ENCODE measurements around the gene PLCL1. TPM values are rescaled to one million over a fixed set of nuclear protein-coding genes. Genes with fewer than 3 reads are reported as not detected.

PLCL1 gene
- total RNA-seq, 2 donors from 2014 or later, result 2.0 to 2.9 TPM

GRCh38 chr2:197853549-197853948 is 49.2 kb downstream of the PLCL1 start:
- TF ChIP-seq CTCF (IDR thresholded peaks at IDR 0.05) (no peak), POLR2A (IDR thresholded peaks at IDR 0.05) (no peak)
- ATAC-seq, result no peak
- intact Hi-C loops (cut with DNase I), result no loop called here
- Histone ChIP-seq H3K4me3 (no peak overlapping the region), H3K27me3 (no peaks in the 10 kb centered on the region), H3K27ac (no peak overlapping the region), H3K9me3 (no peaks in the 10 kb centered on the region), H3K4me1 (peaks cover 4% of the 10 kb centered on the region), H3K36me3 (replicated peaks in 1 of 2; ENCODE audit: insufficient read depth in 1 of 2, low read depth in 2 of 2) (no peaks in the 10 kb centered on the region)
- WGBS, 2 donors, result 31 to 56% methylated on average over 1 of the region's 1 CpG
- DNase-seq, result no peak

GRCh38 chr2:197857476-197858107 is 53.2 kb downstream of the PLCL1 start:
- intact Hi-C loops (cut with DNase I), result no loop called here
- Histone ChIP-seq H3K4me1 (peaks cover 4% of the 10 kb centered on the region), H3K9me3 (no peaks in the 10 kb centered on the region), H3K36me3 (replicated peaks in 1 of 2; ENCODE audit: insufficient read depth in 1 of 2, low read depth in 2 of 2) (no peaks in the 10 kb centered on the region), H3K4me3 (no peak overlapping the region), H3K27me3 (no peaks in the 10 kb centered on the region), H3K27ac (no peak overlapping the region)
- DNase-seq, result no peak
- TF ChIP-seq CTCF (IDR thresholded peaks at IDR 0.05) (no peak), POLR2A (IDR thresholded peaks at IDR 0.05) (no peak)
- 87 to 100% methylated on average over 1 of the region's 1 CpG for WGBS, 2 donors
- ATAC-seq, result no peak

- H3K27me3 ChIP-seq, result no peaks in the 10 kb centered on the region
- intact Hi-C loops (cut with DNase I), result no loop called here
- H3K27ac ChIP-seq, result no peak overlapping the region
- DNase-seq, result no peak
- no peaks in the 10 kb centered on the region for H3K36me3 ChIP-seq (replicated peaks in 1 of 2; ENCODE audit: insufficient read depth in 1 of 2, low read depth in 2 of 2)
- TF ChIP-seq CTCF (IDR thresholded peaks at IDR 0.05), result no peak
- TF ChIP-seq POLR2A (IDR thresholded peaks at IDR 0.05), result no peak
- H3K4me1 ChIP-seq, result peaks cover 4% of the 10 kb centered on the region
- WGBS, 2 donors, result 63 to 69% methylated on average over 3 of the region's 3 CpGs
- no peak overlapping the region for H3K4me3 ChIP-seq
- ATAC-seq, result no peak
- no peaks in the 10 kb centered on the region for H3K9me3 ChIP-seq
Observed at GRCh38 chr2:197858607-197859140, 54.3 kb downstream of the PLCL1 start.

- TF ChIP-seq POLR2A (IDR thresholded peaks at IDR 0.05) (no peak), CTCF (IDR thresholded peaks at IDR 0.05) (no peak)
- DNase-seq (no peak), ATAC-seq (no peak)
- H3K36me3 ChIP-seq (replicated peaks in 1 of 2; ENCODE audit: insufficient read depth in 1 of 2, low read depth in 2 of 2), result no peaks in the 10 kb centered on the region
- 82 to 83% methylated on average over 1 of the region's 1 CpG for WGBS, 2 donors
- intact Hi-C loops (cut with DNase I), result no loop called here
- H3K4me3 ChIP-seq, result no peak overlapping the region
- no peaks in the 10 kb centered on the region for H3K9me3 ChIP-seq
- H3K27me3 ChIP-seq, result no peaks in the 10 kb centered on the region
- H3K27ac ChIP-seq, result no peak overlapping the region
- H3K4me1 ChIP-seq, result peaks cover 1% of the 10 kb centered on the region
Observed at GRCh38 chr2:197862246-197862955, 58.0 kb downstream of the PLCL1 start.
